NB4 (cell line): Measurements from ENCODE around the gene CSTPP1.

Experiments used
- MYC ChIP-seq: IDR thresholded peaks from 2 replicates; pipeline ENCODE4 v1.6.1; 2011; ENCODE audit warnings: low read depth, low read length
- TF ChIP-seq, protein P1 (sequence below): IDR thresholded peaks from one replicate; pipeline ENCODE4 v1.5.1; 2012; ENCODE audit warnings: low read depth, low read length

DNA sequence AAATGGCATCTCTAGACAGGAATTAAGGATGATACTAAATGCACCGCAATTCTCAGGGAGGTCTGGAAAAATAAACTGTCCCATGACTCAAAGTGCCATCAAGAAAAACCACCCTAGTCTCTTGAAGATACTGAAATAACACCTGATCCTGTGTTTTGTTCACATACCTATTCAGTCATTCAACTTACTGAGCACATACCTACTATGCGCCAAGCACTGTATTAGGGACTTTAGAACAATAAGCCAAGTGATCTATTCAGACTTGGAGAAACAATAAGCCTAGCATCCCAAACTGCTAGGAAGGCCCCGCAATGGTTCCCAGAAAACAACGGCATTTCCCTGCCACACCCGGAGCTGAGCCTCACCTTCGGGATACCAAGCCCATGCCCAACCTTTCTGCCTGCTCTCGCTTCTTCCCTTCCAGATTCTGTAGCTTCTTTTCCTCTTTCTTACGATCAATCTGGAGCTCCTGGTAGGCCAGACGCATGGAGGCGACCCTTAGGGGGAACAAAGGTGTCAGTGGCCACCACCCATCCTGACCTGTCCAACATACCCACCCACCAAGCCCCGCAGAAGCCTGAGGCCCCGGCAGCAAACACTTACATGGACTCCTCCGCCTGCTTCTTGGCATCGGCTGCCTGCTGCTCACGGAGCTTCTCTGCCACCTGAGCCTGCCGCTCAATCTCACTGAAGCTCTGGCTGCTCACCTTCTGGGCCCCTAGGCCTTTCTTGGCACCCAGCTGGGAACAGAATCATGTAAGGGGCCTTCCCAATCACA, 234.7 kb downstream of the CSTPP1 start:
- TF ChIP-seq, protein P1, sequence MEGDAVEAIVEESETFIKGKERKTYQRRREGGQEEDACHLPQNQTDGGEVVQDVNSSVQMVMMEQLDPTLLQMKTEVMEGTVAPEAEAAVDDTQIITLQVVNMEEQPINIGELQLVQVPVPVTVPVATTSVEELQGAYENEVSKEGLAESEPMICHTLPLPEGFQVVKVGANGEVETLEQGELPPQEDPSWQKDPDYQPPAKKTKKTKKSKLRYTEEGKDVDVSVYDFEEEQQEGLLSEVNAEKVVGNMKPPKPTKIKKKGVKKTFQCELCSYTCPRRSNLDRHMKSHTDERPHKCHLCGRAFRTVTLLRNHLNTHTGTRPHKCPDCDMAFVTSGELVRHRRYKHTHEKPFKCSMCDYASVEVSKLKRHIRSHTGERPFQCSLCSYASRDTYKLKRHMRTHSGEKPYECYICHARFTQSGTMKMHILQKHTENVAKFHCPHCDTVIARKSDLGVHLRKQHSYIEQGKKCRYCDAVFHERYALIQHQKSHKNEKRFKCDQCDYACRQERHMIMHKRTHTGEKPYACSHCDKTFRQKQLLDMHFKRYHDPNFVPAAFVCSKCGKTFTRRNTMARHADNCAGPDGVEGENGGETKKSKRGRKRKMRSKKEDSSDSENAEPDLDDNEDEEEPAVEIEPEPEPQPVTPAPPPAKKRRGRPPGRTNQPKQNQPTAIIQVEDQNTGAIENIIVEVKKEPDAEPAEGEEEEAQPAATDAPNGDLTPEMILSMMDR = no peak
- no peak for TF ChIP-seq MYC
